ENCODE results near the gene FBXW11.

The FBXW11 gene

GRCh38 chr5:171847026-171847425, 159.4 kb downstream of the FBXW11 start:
- no peak for DNase-seq (ENCODE audit: extremely low read depth in 1 of 2, low read depth in 1 of 2)

GRCh38 chr5:171846323-171846722, 160.1 kb downstream of the FBXW11 start:
- no peak for DNase-seq (ENCODE audit: extremely low read depth in 1 of 2, low read depth in 1 of 2)

GRCh38 chr5:171845857-171846256, 160.6 kb downstream of the FBXW11 start:
- no peak for DNase-seq (ENCODE audit: extremely low read depth in 1 of 2, low read depth in 1 of 2)

GRCh38 chr5:171845040-171845630, 161.3 kb downstream of the FBXW11 start:
- DNase-seq (ENCODE audit: extremely low read depth in 1 of 2, low read depth in 1 of 2), result no peak

GRCh38 chr5:171842777-171843328, 163.6 kb downstream of the FBXW11 start:
- DNase-seq (ENCODE audit: extremely low read depth in 1 of 2, low read depth in 1 of 2), result no peak

- DNase-seq (ENCODE audit: extremely low read depth in 1 of 2, low read depth in 1 of 2), result no peak
Measured at GRCh38 chr5:171841984-171842776, 164.3 kb downstream of the FBXW11 start.

- DNase-seq (ENCODE audit: extremely low read depth in 1 of 2, low read depth in 1 of 2), result no peak
Measured at GRCh38 chr5:171840711-171841522, 165.5 kb downstream of the FBXW11 start.

- DNase-seq (ENCODE audit: extremely low read depth in 1 of 2, low read depth in 1 of 2), result no peak
Measured at GRCh38 chr5:171840066-171840465, 166.4 kb downstream of the FBXW11 start.

GRCh38 chr5:171839112-171839511, 167.3 kb downstream of the FBXW11 start:
- DNase-seq (ENCODE audit: extremely low read depth in 1 of 2, low read depth in 1 of 2), result no peak

- no peak for DNase-seq (ENCODE audit: extremely low read depth in 1 of 2, low read depth in 1 of 2)
Measured at GRCh38 chr5:171838066-171838465, 168.4 kb downstream of the FBXW11 start.

- no peak for DNase-seq (ENCODE audit: extremely low read depth in 1 of 2, low read depth in 1 of 2)
Measured at GRCh38 chr5:171837522-171837921, 168.9 kb downstream of the FBXW11 start.

- no peak for DNase-seq (ENCODE audit: extremely low read depth in 1 of 2, low read depth in 1 of 2)
Measured at GRCh38 chr5:171835066-171835465, 171.4 kb downstream of the FBXW11 start.

GRCh38 chr5:171834461-171834860, 172.0 kb downstream of the FBXW11 start:
- DNase-seq (ENCODE audit: extremely low read depth in 1 of 2, low read depth in 1 of 2), result no peak

- DNase-seq (ENCODE audit: extremely low read depth in 1 of 2, low read depth in 1 of 2), result no peak
Measured at GRCh38 chr5:171832775-171833174, 173.7 kb downstream of the FBXW11 start.

GRCh38 chr5:171830686-171831085, 175.8 kb downstream of the FBXW11 start:
- no peak for DNase-seq (ENCODE audit: extremely low read depth in 1 of 2, low read depth in 1 of 2)

- no peak for DNase-seq (ENCODE audit: extremely low read depth in 1 of 2, low read depth in 1 of 2)
Measured at GRCh38 chr5:171827162-171827561, 179.3 kb downstream of the FBXW11 start.

GRCh38 chr5:171826132-171826531, 180.3 kb downstream of the FBXW11 start:
- no peak for DNase-seq (ENCODE audit: extremely low read depth in 1 of 2, low read depth in 1 of 2)

- DNase-seq (ENCODE audit: extremely low read depth in 1 of 2, low read depth in 1 of 2), result no peak
Measured at GRCh38 chr5:171825051-171825450, 181.4 kb downstream of the FBXW11 start.

- DNase-seq (ENCODE audit: extremely low read depth in 1 of 2, low read depth in 1 of 2), result no peak
Measured at GRCh38 chr5:171823269-171823668, 183.2 kb downstream of the FBXW11 start.

- no peak for DNase-seq (ENCODE audit: extremely low read depth in 1 of 2, low read depth in 1 of 2)
Measured at GRCh38 chr5:171821286-171821685, 185.2 kb downstream of the FBXW11 start.

- no peak for DNase-seq (ENCODE audit: extremely low read depth in 1 of 2, low read depth in 1 of 2)
Measured at GRCh38 chr5:171820561-171820960, 185.9 kb downstream of the FBXW11 start.
